SU-DHL-6 (cell line): ENCODE measurements around the gene AGAP1.

ENCODE experiments used
- H2AFZ ChIP-seq: fragments of 200-600 bp; sonication (generic); 2 replicates; pipeline ENCODE4 v1.6.1; 2014; ENCODE audit warnings: low read depth, mild to moderate bottlenecking, moderate library complexity, mixed read lengths, antibody characterized with exemption, low read length; ENCODE audit not compliant: severe bottlenecking
- H3F3A ChIP-seq: fragments of 200-600 bp; shearing (Covaris generic); 2 replicates; pipeline ENCODE4 v1.6.0; 2016; ENCODE audit warnings: antibody characterized with exemption, mild to moderate bottlenecking; ENCODE audit not compliant: insufficient read depth
- H3K27ac ChIP-seq: fragments of 200-600 bp; sonication (generic); 2 replicates; pipeline ENCODE4 v1.5.1; 2016; ENCODE audit warnings: low read depth, mild to moderate bottlenecking, low read length, moderate library complexity, mixed read lengths
- H3K27me3 ChIP-seq: fragments of 200-600 bp; sonication (generic), shearing (Covaris generic); 2 replicates; pipeline ENCODE4 v1.6.0; 2014; ENCODE audit warnings: mild to moderate bottlenecking, low read length
- H3K36me3 ChIP-seq: fragments of 200-600 bp; sonication (generic); 2 replicates; pipeline ENCODE4 v1.6.1; 2014; ENCODE audit warnings: mild to moderate bottlenecking, low read length, mixed read lengths
- H3K4me2 ChIP-seq: fragments of 300-600, 200-600 bp; shearing (Covaris generic), sonication (generic); 2 replicates; pipeline ENCODE4 v1.6.0; 2014; ENCODE audit warnings: low read length, low read depth, mild to moderate bottlenecking; ENCODE audit not compliant: poor library complexity, severe bottlenecking
- H3K4me3 ChIP-seq: fragments of 200-600 bp; sonication (generic); 2 replicates; pipeline ENCODE4 v1.5.1; 2014; ENCODE audit warnings: antibody characterized with exemption, low read length, mild to moderate bottlenecking, mixed read lengths; ENCODE audit not compliant: insufficient read depth, poor library complexity, severe bottlenecking
- H3K79me2 ChIP-seq: fragments of 200-600 bp; sonication (generic); 2 replicates; pipeline ENCODE4 v1.6.1; 2014; ENCODE audit warnings: mild to moderate bottlenecking, low read length, moderate library complexity; ENCODE audit not compliant: insufficient read depth
- H3K9ac ChIP-seq: fragments of 200-600 bp; sonication (generic); 2 replicates; pipeline ENCODE4 v1.7.0; 2014; ENCODE audit warnings: mild to moderate bottlenecking, low read length
- H3K9me2 ChIP-seq: fragments of 200-600 bp; sonication (generic); replicated peaks from 2 replicates; pipeline ENCODE4 v1.6.1; 2014; ENCODE audit warnings: low read length; ENCODE audit not compliant: insufficient read depth
- H3K9me3 ChIP-seq: fragments of 200-600 bp; sonication (generic); 2 replicates; pipeline ENCODE4 v1.6.1; 2014; ENCODE audit warnings: low read length, mixed read lengths; ENCODE audit not compliant: insufficient read depth
- H4K20me1 ChIP-seq: fragments of 200-600 bp; sonication (generic); 2 replicates; pipeline ENCODE4 v1.6.1; 2014; ENCODE audit warnings: low read depth, mild to moderate bottlenecking, antibody characterized with exemption, low read length, moderate library complexity, mixed read lengths
- CTCF ChIP-seq: fragments of 200-600 bp; sonication (generic); IDR thresholded peaks from one replicate; pipeline ENCODE4 v1.5.1; 2017; ENCODE audit warnings: antibody characterized with exemption, mild to moderate bottlenecking, low read length, moderate library complexity; ENCODE audit not compliant: insufficient read depth, poor library complexity, severe bottlenecking
- EZH2phosphoT487 ChIP-seq: fragments of 200-600 bp; sonication (generic), shearing (Covaris generic); conservative IDR thresholded peaks from 2 replicates; pipeline ENCODE4 v1.6.1; 2018; ENCODE audit warnings: mild to moderate bottlenecking, antibody characterized with exemption, low read length, moderate library complexity, mixed read lengths

The AGAP1 gene

GRCh38 chr2:236082061-236082460 is 588.2 kb downstream of the AGAP1 start:
- H3F3A ChIP-seq = no peaks in the 10 kb centered on the region
- TF ChIP-seq EZH2phosphoT487 = no peak
- no peak for TF ChIP-seq CTCF
- no peaks in the 10 kb centered on the region for H3K79me2 ChIP-seq
- no peak overlapping the region for H3K4me3 ChIP-seq
- no peak overlapping the region for H2AFZ ChIP-seq
- H3K9me3 ChIP-seq = no peaks in the 10 kb centered on the region
- H3K4me2 ChIP-seq = no peak overlapping the region
- no peaks in the 10 kb centered on the region for H3K9me2 ChIP-seq
- no peaks in the 10 kb centered on the region for H3K27me3 ChIP-seq
- H4K20me1 ChIP-seq = no peaks in the 10 kb centered on the region
- no peaks in the 10 kb centered on the region for H3K36me3 ChIP-seq
- no peak overlapping the region for H3K27ac ChIP-seq
- H3K9ac ChIP-seq = no peak overlapping the region

- no peaks in the 10 kb centered on the region for H4K20me1 ChIP-seq
- no peaks in the 10 kb centered on the region for H3K79me2 ChIP-seq
- no peak overlapping the region for H3K9ac ChIP-seq
- no peaks in the 10 kb centered on the region for H3K36me3 ChIP-seq
- H2AFZ ChIP-seq = no peak overlapping the region
- no peak overlapping the region for H3K27ac ChIP-seq
- H3K9me2 ChIP-seq = no peaks in the 10 kb centered on the region
- H3K27me3 ChIP-seq = no peaks in the 10 kb centered on the region
- H3K9me3 ChIP-seq = no peaks in the 10 kb centered on the region
- no peaks in the 10 kb centered on the region for H3F3A ChIP-seq
- H3K4me3 ChIP-seq = no peak overlapping the region
- H3K4me2 ChIP-seq = no peak overlapping the region
- no peak for TF ChIP-seq EZH2phosphoT487
- no peak for TF ChIP-seq CTCF
Observed at GRCh38 chr2:236083934-236084333, 590.1 kb downstream of the AGAP1 start.

- no peak overlapping the region for H3K9ac ChIP-seq
- no peaks in the 10 kb centered on the region for H3K36me3 ChIP-seq
Observed at GRCh38 chr2:236085211-236085610, 591.4 kb downstream of the AGAP1 start.

More at GRCh38 chr2:236085211-236085610, 591.4 kb downstream of the AGAP1 start:
- H3K79me2 ChIP-seq = no peaks in the 10 kb centered on the region
- H3K9me2 ChIP-seq = no peaks in the 10 kb centered on the region
- H3K4me3 ChIP-seq = no peak overlapping the region
- H3K4me2 ChIP-seq = no peak overlapping the region
- H2AFZ ChIP-seq = no peak overlapping the region
- no peaks in the 10 kb centered on the region for H3F3A ChIP-seq
- H3K27me3 ChIP-seq = no peaks in the 10 kb centered on the region
- H3K27ac ChIP-seq = no peak overlapping the region
- H4K20me1 ChIP-seq = no peaks in the 10 kb centered on the region
- TF ChIP-seq CTCF (no peak), EZH2phosphoT487 (no peak)
- no peaks in the 10 kb centered on the region for H3K9me3 ChIP-seq
